MCF 10A (cell line): Measurements from ENCODE around the gene RCOR1. TPM values are rescaled to one million over a fixed set of nuclear protein-coding genes. Genes with fewer than 3 reads are reported as not detected.

ENCODE experiments used
- BruUV-seq: library from RNA; stranded (reverse); fragments of 400-500 nt; replicated peaks from 2 replicates; lab custom pipeline; 2021; lab: Mats Ljungman, UMichigan
- CTCF ChIA-PET: fragments of 300-600 bp; sonication (Branson Sonifier 250); formaldehyde crosslinking; extraction: SDS; loops from one replicate; lab custom pipeline; 2021; ENCODE audit warnings: antibody characterized with exemption, inconsistent platforms; lab: Yijun Ruan, JAX
- POLR2A ChIA-PET: fragments of 300-600, 350-650 bp; sonication (Branson Sonifier 250); formaldehyde crosslinking; extraction: SDS; loops from one replicate; lab custom pipeline; 2020; ENCODE audit warnings: antibody characterized with exemption, inconsistent platforms; lab: Yijun Ruan, JAX
- DNase-seq: peaks from one replicate; pipeline ENCODE4 v3.0.0-alpha.2; 2018; ENCODE audit not compliant: unreplicated experiment
- H3K27ac Mint-ChIP-seq: one replicate; pipeline ENCODE4 v1.8.0; 2022; ENCODE audit warnings: mild to moderate bottlenecking, low read depth, mixed read lengths; ENCODE audit not compliant: unreplicated experiment
- H3K27me3 Mint-ChIP-seq: one replicate; pipeline ENCODE4 v1.8.0; 2022; ENCODE audit warnings: mixed read lengths; ENCODE audit not compliant: insufficient read depth, unreplicated experiment
- H3K36me3 Mint-ChIP-seq: one replicate; pipeline ENCODE4 v1.8.0; 2022; ENCODE audit warnings: mild to moderate bottlenecking, moderate library complexity, mixed read lengths; ENCODE audit not compliant: insufficient read depth, unreplicated experiment
- H3K4me1 Mint-ChIP-seq: one replicate; pipeline ENCODE4 v1.8.0; 2022; ENCODE audit warnings: mixed read lengths; ENCODE audit not compliant: insufficient read depth, unreplicated experiment
- H3K4me3 Mint-ChIP-seq: one replicate; pipeline ENCODE4 v1.8.0; 2022; ENCODE audit warnings: mild to moderate bottlenecking, moderate library complexity, mixed read lengths; ENCODE audit not compliant: unreplicated experiment
- H3K9me3 Mint-ChIP-seq: one replicate; pipeline ENCODE4 v1.8.0; 2022; ENCODE audit warnings: mixed read lengths; ENCODE audit not compliant: unreplicated experiment
- intact Hi-C: fragments of 100-400 bp; cut with micrococcal nuclease; formaldehyde crosslinking; loops from 2 replicates; pipeline ENCODE4 v1.14.1; 2022
- total RNA-seq: library from RNA; stranded (reverse); gene quantifications from 2 replicates; pipeline ENCODE4 v1.2.3, GENCODE V29; 2022
- TF ChIP-seq, protein P1 (sequence below): fragments of 200-600 bp; IDR thresholded peaks from one replicate; pipeline ENCODE4 v1.8.0; 2022; ENCODE audit warnings: antibody characterized with exemption, mild to moderate bottlenecking; ENCODE audit not compliant: unreplicated experiment

The RCOR1 gene
- total RNA-seq, 1 experiment from 2014 or later = 45.6 TPM

DNA sequence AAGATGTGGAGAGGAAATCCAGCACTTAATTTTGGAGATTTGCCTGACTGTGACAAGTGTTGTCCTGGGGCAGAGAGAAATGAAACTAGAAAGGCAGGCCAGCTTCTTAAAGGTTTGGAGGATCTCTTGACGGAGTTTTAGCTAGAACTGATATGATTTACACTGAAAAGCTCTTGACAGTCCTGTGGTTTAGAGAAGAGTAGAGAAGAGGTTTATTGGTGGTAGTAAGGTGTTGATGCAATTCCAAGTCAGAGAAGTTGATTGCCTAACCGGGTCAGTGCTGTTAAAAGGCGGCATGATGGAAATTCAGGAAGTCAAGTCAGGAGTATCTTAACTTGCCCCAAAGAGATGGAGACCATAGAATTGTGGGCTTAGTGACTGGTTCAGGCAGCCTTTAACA, 95.8 kb downstream of the RCOR1 start:
- peaks cover 17% of the 10 kb centered on the region for H3K36me3 Mint-ChIP-seq
- no peak for DNase-seq
- H3K9me3 Mint-ChIP-seq = no peaks in the 10 kb centered on the region
- peaks cover 27% of the 10 kb centered on the region for H3K4me1 Mint-ChIP-seq
- intact Hi-C loops = no loop called here
- no peaks in the 10 kb centered on the region for H3K27me3 Mint-ChIP-seq
- ChIA-PET POLR2A (no interaction called here), CTCF (no interaction called here)
- BruUV-seq = no TSS peak
- TF ChIP-seq, protein P1, sequence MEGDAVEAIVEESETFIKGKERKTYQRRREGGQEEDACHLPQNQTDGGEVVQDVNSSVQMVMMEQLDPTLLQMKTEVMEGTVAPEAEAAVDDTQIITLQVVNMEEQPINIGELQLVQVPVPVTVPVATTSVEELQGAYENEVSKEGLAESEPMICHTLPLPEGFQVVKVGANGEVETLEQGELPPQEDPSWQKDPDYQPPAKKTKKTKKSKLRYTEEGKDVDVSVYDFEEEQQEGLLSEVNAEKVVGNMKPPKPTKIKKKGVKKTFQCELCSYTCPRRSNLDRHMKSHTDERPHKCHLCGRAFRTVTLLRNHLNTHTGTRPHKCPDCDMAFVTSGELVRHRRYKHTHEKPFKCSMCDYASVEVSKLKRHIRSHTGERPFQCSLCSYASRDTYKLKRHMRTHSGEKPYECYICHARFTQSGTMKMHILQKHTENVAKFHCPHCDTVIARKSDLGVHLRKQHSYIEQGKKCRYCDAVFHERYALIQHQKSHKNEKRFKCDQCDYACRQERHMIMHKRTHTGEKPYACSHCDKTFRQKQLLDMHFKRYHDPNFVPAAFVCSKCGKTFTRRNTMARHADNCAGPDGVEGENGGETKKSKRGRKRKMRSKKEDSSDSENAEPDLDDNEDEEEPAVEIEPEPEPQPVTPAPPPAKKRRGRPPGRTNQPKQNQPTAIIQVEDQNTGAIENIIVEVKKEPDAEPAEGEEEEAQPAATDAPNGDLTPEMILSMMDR = no peak
- H3K27ac Mint-ChIP-seq = no peak overlapping the region
- H3K4me3 Mint-ChIP-seq = no peak overlapping the region

DNA sequence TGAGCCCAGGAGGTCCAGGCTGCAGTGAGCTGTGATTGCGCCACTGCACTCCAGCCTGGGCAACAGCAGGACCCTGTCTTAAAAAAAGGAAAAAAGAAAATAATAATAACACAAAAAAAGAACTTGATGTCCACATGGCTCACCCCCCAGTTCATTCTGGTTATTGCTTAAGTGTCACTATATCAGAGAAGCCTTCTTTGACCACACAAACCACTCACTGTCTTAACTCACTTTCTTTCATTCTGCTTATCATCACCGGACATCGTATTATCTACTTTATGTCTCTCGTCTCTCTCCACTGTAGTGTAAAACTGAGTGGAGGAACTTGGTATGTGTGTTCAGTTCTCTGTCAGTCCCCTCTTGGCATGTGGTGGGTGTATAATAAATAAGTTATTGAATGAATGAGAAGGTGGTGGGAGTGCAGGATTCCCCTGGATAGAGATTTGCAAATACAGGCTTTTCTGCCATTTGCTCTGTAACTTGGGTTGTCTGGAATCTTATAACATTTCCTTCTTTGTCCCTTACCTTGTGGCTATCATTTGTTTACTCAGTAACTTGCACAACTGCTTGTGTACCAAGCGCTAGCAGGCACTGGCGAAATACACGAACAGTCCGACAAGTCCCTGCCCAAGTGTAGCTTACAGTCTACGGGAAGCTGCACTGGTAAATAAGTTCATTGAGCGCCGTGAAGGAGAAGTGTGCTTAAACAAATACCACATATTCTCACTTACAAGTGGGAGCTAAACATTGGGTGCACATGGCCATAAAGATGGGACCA, 98.2 kb downstream of the RCOR1 start:
- TF ChIP-seq, protein P1 = no peak
- Mint-ChIP-seq H3K36me3 (peaks cover 17% of the 10 kb centered on the region), H3K27me3 (no peaks in the 10 kb centered on the region), H3K4me3 (no peak overlapping the region), H3K4me1 (peaks cover 27% of the 10 kb centered on the region), H3K9me3 (no peaks in the 10 kb centered on the region), H3K27ac (no peak overlapping the region)
- intact Hi-C loops = loop anchor here (5.0 to 10.0 kb wide), 2 partner anchors 168 to 384 kb away; no protein-coding TSS in a partner anchor
- no peak for DNase-seq
- ChIA-PET CTCF (no interaction called here), POLR2A (no interaction called here)
- no TSS peak for BruUV-seq

DNA sequence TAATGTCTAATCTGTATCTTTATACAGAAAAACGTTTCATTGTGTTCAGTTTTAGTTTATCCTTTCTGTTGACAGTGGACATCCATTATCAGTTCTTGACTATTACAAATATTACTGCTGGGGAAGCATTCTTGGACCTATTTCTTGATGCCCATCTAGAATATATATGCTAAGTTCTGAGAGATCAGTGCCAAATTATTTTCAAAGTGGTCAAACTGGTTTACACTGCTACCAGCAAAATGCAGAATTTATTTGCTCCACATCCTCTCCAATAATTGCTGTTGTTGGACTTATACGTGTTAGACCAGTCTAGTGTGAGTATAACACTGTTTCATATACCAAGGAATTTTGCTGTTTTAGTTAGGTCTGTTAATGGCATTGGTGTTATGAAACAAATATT, 99.3 kb downstream of the RCOR1 start:
- Mint-ChIP-seq H3K36me3 (peaks cover 15% of the 10 kb centered on the region), H3K4me1 (peaks cover 35% of the 10 kb centered on the region), H3K27me3 (no peaks in the 10 kb centered on the region), H3K9me3 (no peaks in the 10 kb centered on the region), H3K27ac (no peak overlapping the region), H3K4me3 (no peak overlapping the region)
- TF ChIP-seq, protein P1 = no peak
- POLR2A ChIA-PET = no interaction called here
- CTCF ChIA-PET = no interaction called here
- no TSS peak for BruUV-seq
- no peak for DNase-seq
- intact Hi-C loops = loop anchor here (5.0 to 10.0 kb wide), 2 partner anchors 169 to 383 kb away; no protein-coding TSS in a partner anchor

DNA sequence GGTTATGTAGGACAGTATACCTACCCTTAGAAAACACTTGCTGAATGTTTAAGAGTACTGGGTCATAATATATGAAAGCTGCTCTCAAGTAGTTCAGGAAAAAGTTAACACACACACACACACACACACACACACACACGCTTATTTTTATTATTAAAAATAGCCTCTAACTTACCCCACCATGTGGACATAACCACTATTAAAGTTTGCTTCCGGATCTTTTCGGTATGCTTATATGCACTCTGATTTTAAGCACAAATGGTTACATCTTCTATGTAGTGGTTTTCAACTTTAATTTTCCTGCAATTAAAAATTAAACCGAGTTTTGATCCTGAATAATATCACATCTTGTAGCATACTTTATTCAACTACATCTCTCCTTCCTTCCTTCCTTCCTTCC, 99.9 kb downstream of the RCOR1 start:
- BruUV-seq = no TSS peak

More for the DNA sequence above, 99.9 kb downstream of the RCOR1 start:
- H3K27me3 Mint-ChIP-seq = no peaks in the 10 kb centered on the region
- no peak overlapping the region for H3K4me3 Mint-ChIP-seq
- no peak for DNase-seq
- intact Hi-C loops = loop anchor here (5.0 to 10.0 kb wide), 2 partner anchors 170 to 382 kb away; no protein-coding TSS in a partner anchor
- ChIA-PET POLR2A (no interaction called here), CTCF (no interaction called here)
- H3K4me1 Mint-ChIP-seq = peaks cover 35% of the 10 kb centered on the region
- peaks cover 13% of the 10 kb centered on the region for H3K36me3 Mint-ChIP-seq
- H3K9me3 Mint-ChIP-seq = no peaks in the 10 kb centered on the region
- TF ChIP-seq, protein P1 = no peak
- H3K27ac Mint-ChIP-seq = peak overlapping the region; percentile 55
